Prostate gland (tissue), 2 donors: ENCODE measurements around the gene JAG2. TPM values are rescaled to one million over a fixed set of nuclear protein-coding genes. Genes with fewer than 3 reads are reported as not detected.

Experiments
- DNase-seq: peaks from one replicate; pipeline ENCODE4 v3.0.0-alpha.2; 2019; ENCODE audit warnings: low spot score
- H3K27ac ChIP-seq, 2 donors: fragments of 200-600 bp; sonication (generic); 2 replicates each; pipeline ENCODE4 v1.5.1; 2017 to 2019
- H3K27me3 ChIP-seq: fragments of 200-600 bp; sonication (generic); replicated peaks from 2 replicates; pipeline ENCODE4 v1.5.1; 2019; ENCODE audit not compliant: insufficient read depth
- H3K36me3 ChIP-seq, 2 donors: fragments of 200-600 bp; sonication (generic); 1 replicate in 1 of 2; 2 replicates in 1 of 2; pipeline versions ENCODE4 v1.5.1 to v1.8.1; 2017 to 2019
- H3K4me1 ChIP-seq: fragments of 200-600 bp; sonication (generic); replicated peaks from 2 replicates; pipeline ENCODE4 v1.5.1; 2019
- H3K4me3 ChIP-seq, 2 donors: fragments of 200-600 bp; sonication (generic); 2 replicates each; pipeline ENCODE4 v1.5.1; 2017 to 2019
- H3K9me3 ChIP-seq: fragments of 200-600 bp; sonication (generic); 2 replicates; pipeline ENCODE4 v1.5.1; 2017
- POLR2A ChIP-seq: fragments of 450-650 bp; IDR thresholded peaks from one replicate; pipeline ENCODE4 v1.6.1; 2016; ENCODE audit warnings: antibody characterized with exemption, mild to moderate bottlenecking
- POLR2AphosphoS5 ChIP-seq: sonication (generic); formaldehyde crosslinking; IDR thresholded peaks from one replicate; pipeline ENCODE4 v1.6.1; 2017; ENCODE audit warnings: antibody characterized with exemption
- whole genome bisulfite sequencing: methylation state at CpG from one replicate; pipeline ENCODE4 v1.1.5; 2018; 5-methylcytosine and 5-hydroxymethylcytosine counted together
- intact Hi-C: fragments of 100-400 bp; cut with DNase I; formaldehyde crosslinking; loops from one replicate; pipeline ENCODE4 v1.14.2; 2022
- total RNA-seq, 2 donors: library from RNA; depleted of rRNA; stranded (reverse); fragments of >200 nt; gene quantifications; one replicate each; pipeline ENCODE4 v1.1.0, GENCODE V29; 2016
- TF ChIP-seq, protein P1 (sequence below), 4 experiments: fragments of 200-600 bp in 2 of 4; fragments of 450-650 bp in 2 of 4; sonication (generic) in 2 of 4; IDR thresholded peaks; 1 replicate in 3 of 4; 2 replicates in 1 of 4; pipeline ENCODE4 v1.5.1; 2016 to 2019; ENCODE audit warnings: antibody characterized with exemption in 4 of 4, mild to moderate bottlenecking in 2 of 4, moderate library complexity in 2 of 4

JAG2 gene
- total RNA-seq, 2 donors from 2014 or later = 26.8 to 30.5 TPM

DNA sequence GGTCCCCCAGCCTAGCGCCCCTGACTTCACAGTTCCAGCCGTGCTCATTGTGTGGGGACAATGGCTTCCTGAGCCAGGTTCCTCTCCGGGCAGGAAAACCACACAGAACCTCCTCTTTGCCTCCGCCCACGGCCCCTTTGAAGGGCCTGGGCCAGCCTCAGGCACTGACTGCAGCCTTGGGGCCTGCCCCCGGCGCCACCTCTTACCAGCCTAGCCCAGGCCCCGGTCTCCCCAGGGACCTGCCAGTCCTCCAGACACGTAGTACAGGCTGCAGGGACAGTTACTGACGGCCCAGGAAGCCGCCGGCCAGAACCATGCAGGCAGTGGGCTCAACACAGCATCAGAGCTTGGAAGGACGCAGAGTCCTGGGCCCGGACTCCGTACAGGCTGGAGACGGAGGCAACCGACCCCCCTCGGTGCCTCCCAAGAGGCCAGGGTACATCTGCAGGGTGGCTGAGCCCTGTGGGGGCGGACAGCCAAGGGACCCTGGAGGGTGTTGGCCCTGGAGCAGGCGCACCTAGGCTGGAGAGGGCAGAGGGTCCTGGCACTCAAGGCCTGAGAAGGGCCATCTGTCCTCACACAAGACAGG is 33.4 kb upstream of the JAG2 start:
- 45% methylated on average over 18 of the region's 20 CpGs for WGBS

DNA sequence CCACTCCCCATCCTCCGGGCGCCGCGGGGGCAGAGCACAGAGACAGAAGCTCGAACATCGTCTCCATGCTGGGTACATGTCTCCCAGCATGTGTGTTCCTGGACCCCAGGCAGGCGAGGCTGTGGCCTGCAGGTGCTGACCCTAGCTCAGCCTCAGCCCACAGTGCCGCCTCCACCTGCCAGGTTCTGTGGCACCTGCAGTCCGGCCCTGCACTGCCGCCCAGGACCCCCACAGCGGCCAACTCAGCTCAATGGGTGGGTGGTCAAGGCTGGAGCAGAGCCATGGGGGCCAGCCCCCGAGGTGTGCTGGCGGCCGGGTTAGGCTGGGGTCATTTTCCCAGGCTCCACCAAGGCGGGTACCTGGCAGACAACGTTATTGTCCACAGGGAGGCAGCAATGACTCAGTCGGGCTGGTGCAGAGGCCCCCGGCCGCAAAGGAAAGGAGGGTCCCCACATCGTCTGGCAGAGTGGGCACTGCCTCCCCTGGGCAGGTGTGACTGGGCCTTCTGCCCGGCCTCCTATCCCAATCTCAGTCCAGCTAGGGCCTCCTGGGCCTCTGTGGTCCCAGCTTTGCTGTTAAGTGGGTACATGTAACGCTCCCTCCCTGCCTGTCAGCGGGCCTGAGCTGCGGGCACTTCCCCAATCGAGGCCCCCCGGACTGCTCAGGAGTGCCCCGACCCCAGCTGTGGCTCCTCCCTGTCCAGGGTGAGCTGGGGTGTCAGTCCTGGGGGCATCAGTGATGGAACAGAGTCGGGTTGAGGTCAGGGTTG is 32.8 kb upstream of the JAG2 start:
- TF ChIP-seq POLR2AphosphoS5 = no peak
- TF ChIP-seq, protein P1, sequence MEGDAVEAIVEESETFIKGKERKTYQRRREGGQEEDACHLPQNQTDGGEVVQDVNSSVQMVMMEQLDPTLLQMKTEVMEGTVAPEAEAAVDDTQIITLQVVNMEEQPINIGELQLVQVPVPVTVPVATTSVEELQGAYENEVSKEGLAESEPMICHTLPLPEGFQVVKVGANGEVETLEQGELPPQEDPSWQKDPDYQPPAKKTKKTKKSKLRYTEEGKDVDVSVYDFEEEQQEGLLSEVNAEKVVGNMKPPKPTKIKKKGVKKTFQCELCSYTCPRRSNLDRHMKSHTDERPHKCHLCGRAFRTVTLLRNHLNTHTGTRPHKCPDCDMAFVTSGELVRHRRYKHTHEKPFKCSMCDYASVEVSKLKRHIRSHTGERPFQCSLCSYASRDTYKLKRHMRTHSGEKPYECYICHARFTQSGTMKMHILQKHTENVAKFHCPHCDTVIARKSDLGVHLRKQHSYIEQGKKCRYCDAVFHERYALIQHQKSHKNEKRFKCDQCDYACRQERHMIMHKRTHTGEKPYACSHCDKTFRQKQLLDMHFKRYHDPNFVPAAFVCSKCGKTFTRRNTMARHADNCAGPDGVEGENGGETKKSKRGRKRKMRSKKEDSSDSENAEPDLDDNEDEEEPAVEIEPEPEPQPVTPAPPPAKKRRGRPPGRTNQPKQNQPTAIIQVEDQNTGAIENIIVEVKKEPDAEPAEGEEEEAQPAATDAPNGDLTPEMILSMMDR (IDR thresholded peaks at IDR 0.05) = no peak
- TF ChIP-seq POLR2A = no peak
- Histone ChIP-seq H3K9me3 (no peaks in the 10 kb centered on the region), H3K4me1 (no peaks in the 10 kb centered on the region), H3K36me3 (no peaks in the 10 kb centered on the region), H3K27me3 (peaks cover 4% of the 10 kb centered on the region), H3K27ac (no peak overlapping the region), H3K4me3 (no peak overlapping the region)
- DNase-seq = no peak
- WGBS = 49% methylated on average over 27 of the region's 28 CpGs
- intact Hi-C loops = loop anchor here (5.0 to 10.0 kb wide), 2 partner anchors 81 to 107 kb away; no protein-coding TSS in a partner anchor

More for the DNA sequence above, 33.4 kb upstream of the JAG2 start:
- Histone ChIP-seq H3K9me3 (no peaks in the 10 kb centered on the region), H3K4me1 (no peaks in the 10 kb centered on the region), H3K4me3 (no peak overlapping the region), H3K36me3 (no peaks in the 10 kb centered on the region), H3K27me3 (peaks cover 4% of the 10 kb centered on the region), H3K27ac (no peak overlapping the region)
- DNase-seq = no peak
- intact Hi-C loops = loop anchor here (2.0 to 10.0 kb wide), 3 partner anchors 80 to 151 kb away; no protein-coding TSS in a partner anchor
- TF ChIP-seq, protein P1 (IDR thresholded peaks at IDR 0.05) = no peak
- TF ChIP-seq POLR2A (no peak), POLR2AphosphoS5 (no peak)

DNA sequence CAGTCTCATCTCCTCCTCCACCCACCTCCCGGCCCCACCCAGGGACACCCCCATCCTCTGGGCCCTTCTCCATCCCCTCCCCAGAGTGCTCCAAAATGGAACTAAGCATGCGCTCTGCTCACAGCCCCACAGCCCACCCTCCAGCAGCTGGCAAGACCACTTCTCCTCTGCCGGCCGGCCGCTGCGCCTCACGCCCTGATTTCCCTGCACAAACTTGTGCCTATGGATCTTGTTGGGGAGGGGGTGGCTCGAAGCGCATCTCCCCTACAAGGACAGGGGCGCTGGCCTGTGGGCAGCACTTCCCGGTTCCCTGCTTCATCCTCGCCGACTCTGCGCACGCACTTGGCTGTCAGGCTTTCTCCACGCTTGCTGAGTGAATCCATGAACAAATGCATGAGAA is 32.1 kb upstream of the JAG2 start:
- TF ChIP-seq, protein P1 (IDR thresholded peaks at IDR 0.05) = no peak
- TF ChIP-seq POLR2AphosphoS5 (no peak), POLR2A (no peak)
- H3K36me3 ChIP-seq = no peaks in the 10 kb centered on the region
- no peak overlapping the region for H3K4me3 ChIP-seq
- H3K27me3 ChIP-seq = peaks cover 4% of the 10 kb centered on the region
- H3K9me3 ChIP-seq = no peaks in the 10 kb centered on the region
- intact Hi-C loops = loop anchor here (5.0 to 10.0 kb wide), 2 partner anchors 82 to 106 kb away; no protein-coding TSS in a partner anchor
- H3K4me1 ChIP-seq = no peaks in the 10 kb centered on the region
- DNase-seq = no peak
- no peak overlapping the region for H3K27ac ChIP-seq
- 67% methylated on average over 16 of the region's 16 CpGs for WGBS

DNA sequence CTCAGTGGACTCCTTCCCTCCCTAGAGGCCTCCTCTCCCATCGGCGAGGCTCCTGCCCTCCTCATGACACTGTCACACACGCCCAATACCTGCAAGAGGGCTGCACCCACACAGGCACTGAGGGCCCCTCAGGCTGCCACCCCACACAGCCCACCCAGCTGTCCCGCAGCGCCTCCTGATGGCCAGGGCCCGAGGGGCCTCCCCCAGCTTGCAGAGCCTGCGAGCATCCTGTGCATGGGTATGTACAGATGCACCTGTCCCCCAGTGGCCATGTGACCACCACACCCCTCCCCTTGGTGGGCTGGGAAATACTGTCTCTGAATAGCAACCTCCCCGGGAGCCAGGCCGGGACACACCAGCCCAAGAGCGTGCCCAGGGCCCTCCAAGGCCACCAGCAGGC is 31.5 kb upstream of the JAG2 start:
- Histone ChIP-seq H3K27me3 (peaks cover 7% of the 10 kb centered on the region), H3K4me3 (no peak overlapping the region), H3K27ac (no peak overlapping the region), H3K4me1 (no peaks in the 10 kb centered on the region), H3K36me3 (no peaks in the 10 kb centered on the region), H3K9me3 (no peaks in the 10 kb centered on the region)
- 70% methylated on average over 5 of the region's 10 CpGs for WGBS
- no peak for DNase-seq
- TF ChIP-seq, protein P1 (IDR thresholded peaks at IDR 0.05) = no peak
- TF ChIP-seq POLR2AphosphoS5 = no peak
- TF ChIP-seq POLR2A = no peak
- intact Hi-C loops = loop anchor here (5.0 to 10.0 kb wide), 2 partner anchors 82 to 105 kb away; no protein-coding TSS in a partner anchor
